Subcutaneous adipose tissue (tissue), 4 donors: ENCODE measurements around the gene KLHL3. TPM values are rescaled to one million over a fixed set of nuclear protein-coding genes. Genes with fewer than 3 reads are reported as not detected.

Source experiments
- CTCF ChIP-seq: fragments of 450-650 bp; IDR thresholded peaks from one replicate; pipeline ENCODE4 v1.5.1; 2016; ENCODE audit warnings: low read depth, mild to moderate bottlenecking, control low read depth, antibody characterized with exemption, moderate library complexity
- total RNA-seq, 4 donors: library from RNA; depleted of rRNA; stranded (reverse); fragments of >200 nt; gene quantifications; one replicate each; pipeline ENCODE4 v1.1.0, GENCODE V29; 2016

Gene KLHL3
- total RNA-seq, 4 donors from 2014 or later = 3.1 to 18.5 (median 7.2) TPM

GRCh38 chr5:137731176-137731575 lies 4.7 kb downstream of the KLHL3 start:
- no peak for TF ChIP-seq CTCF

- TF ChIP-seq CTCF = no peak
Measured at GRCh38 chr5:137730336-137730735, 5.6 kb downstream of the KLHL3 start.

DNA sequence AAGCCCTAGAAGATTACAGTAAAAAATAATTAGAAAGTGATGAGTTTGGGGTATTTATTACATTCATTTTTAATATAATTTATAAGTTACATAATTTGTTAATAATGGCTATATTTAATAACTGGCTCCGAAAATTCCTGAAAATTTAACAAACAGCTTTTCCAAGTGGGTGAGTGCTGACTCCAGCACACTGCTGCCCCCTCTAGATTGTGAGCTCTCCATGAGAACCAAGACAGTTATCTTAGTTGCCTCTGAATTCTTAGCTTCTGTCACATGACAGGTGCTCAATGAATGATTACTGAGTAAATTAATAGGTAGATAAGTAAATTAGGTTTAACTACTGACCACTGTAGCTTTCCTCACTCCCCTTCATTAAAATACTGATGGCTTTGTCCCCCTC lies 7.8 kb downstream of the KLHL3 start:
- no peak for TF ChIP-seq CTCF

GRCh38 chr5:137727623-137728022 lies 8.3 kb downstream of the KLHL3 start:
- TF ChIP-seq CTCF = no peak

DNA sequence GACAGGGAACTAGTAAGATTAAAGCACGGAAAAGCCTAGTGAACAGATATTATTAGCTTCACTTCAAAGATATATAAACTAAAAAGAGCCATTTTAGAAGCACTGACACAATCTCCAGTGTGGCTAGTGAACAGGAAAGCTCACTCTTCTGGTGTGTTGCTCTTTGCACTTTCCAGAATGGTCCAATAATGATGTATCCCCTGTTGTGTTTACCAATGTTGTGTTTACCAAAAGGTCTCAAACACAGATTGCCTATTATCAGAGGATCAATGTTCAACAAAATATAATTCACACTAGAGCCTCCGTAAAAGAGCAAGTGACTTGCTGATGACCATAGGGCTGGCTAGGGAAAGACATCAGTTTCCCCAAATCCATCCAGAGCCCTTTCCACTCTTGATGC lies 11.6 kb downstream of the KLHL3 start:
- no peak for TF ChIP-seq CTCF

DNA sequence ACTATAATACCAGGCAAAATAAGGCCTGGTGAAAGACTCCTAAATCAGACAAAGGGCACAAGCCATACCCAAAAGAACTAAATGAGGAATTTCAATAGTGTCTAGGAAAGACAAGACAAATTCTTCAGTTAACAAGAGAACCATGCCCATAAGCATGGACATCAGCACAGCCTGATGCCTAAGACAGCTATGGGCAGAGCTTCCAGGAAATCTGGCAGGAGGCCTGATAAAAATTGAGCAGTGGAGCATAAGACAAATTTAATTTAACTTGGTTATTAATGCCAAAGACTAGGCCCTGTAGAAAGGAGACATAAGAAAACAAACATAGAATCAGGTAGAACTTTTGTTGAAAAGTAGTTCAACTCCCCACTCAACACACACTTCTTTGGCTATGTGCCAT lies 17.3 kb downstream of the KLHL3 start:
- no peak for TF ChIP-seq CTCF

DNA sequence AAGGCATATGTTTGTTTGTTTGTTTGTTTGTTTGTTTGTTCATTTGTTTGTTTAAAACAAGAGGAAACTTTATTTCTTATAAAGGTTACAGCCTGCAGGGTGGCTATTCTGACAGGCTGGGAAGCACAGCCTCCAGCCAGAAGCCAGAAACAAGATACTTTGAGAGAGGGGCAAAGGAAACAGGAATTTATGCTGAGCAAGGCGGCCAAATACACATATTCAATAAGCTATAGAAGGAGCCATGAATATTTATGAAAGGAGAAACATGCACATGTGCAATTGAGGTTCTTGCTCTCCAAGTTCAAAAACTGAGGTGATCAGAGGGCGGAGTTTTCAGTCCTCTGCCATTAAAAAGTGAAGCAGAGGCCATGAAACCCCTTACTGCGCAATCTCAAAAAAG lies 19.6 kb downstream of the KLHL3 start:
- no peak for TF ChIP-seq CTCF
